ENCODE data around the gene MKI67. TPM values are rescaled to one million over a fixed set of nuclear protein-coding genes. Genes with fewer than 3 reads are reported as not detected.

MKI67 gene
- total and polyA plus RNA-seq, 10 of the 15 experiments (the other 5 are each of a cell fraction or from before 2014, with no cell fraction given): 22.3 to 183 (median 82.9) TPM

DNA sequence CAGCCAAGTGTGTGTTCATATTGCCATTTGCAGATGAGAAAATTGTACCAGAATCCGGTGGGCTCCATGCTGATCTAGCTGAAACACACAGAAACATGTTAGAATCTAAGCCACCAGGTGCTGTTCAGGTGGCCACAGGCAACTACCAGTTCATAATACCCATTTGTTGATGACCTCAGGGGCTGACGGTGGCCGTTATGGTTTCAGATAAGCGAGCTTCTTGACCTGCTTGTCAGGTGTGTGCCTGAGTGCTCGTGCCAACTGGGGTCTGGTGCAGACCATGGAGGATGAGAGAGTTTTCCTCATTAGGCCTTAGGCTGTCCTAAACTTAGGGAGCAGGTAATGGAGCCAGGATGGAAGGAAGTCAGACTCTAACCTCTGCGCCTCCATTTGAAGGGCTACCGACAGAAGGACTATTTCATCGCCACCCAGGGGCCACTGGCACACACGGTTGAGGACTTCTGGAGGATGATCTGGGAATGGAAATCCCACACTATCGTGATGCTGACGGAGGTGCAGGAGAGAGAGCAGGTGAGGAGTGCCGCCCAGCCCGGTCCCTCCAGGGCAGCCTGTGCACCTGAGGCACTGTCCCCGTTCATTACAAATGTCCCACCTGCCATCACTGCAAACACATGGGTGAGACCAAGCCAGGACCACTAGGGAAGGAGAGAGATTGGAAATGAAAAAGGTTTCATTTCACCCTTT is 53.1 kb downstream of the MKI67 start:
- TF ChIP-seq RELA (IDR thresholded peaks at IDR 0.05; ENCODE audit: borderline replicate concordance, partially characterized antibody) (no peak), ZBTB40 (IDR thresholded peaks at IDR 0.05; ENCODE audit: borderline replicate concordance) (no peak), ASH2L (IDR thresholded peaks at IDR 0.05; ENCODE audit: borderline replicate concordance, low read depth) (no peak), CUX1 (IDR thresholded peaks at IDR 0.05; ENCODE audit: insufficient replicate concordance, low read depth, low read length) (no peak), YY1 (IDR thresholded peaks at IDR 0.05; ENCODE audit: low read depth, low read length) (no peak), NFYB (IDR thresholded peaks at IDR 0.05; ENCODE audit: insufficient read depth, low read depth, low read length) (no peak)
- H3K4me1 ChIP-seq (ENCODE audit: control insufficient read depth, insufficient read depth, low read length): no peaks in the 10 kb centered on the region
- BruUV-seq (replicated peaks): no TSS peak
- peaks cover 0 to 6% of the 10 kb centered on the region in 2 experiments; a peak in 3 of 4 replicates for H3K36me3 ChIP-seq (ENCODE audit: control insufficient read depth in 2 of 2, insufficient read depth in 2 of 2, low read length in 1 of 2)
- WGBS (ENCODE audit: insufficient coverage, insufficient replicate concordance, low lambda C conversion rate, missing lambda C conversion rate): 90% methylated on average over 14 of the region's 14 CpGs
- FAIRE-seq (no peak), ATAC-seq (no peak), DNase-seq (ENCODE audit: low read depth, low spot score) (no peak)
- RAD21 ChIA-PET (ENCODE audit: unreplicated experiment): no interaction called here
- SMC1A ChIA-PET (ENCODE audit: uncharacterized antibody, unreplicated experiment): interaction anchor here (0.8 to 5.5 kb wide), 4 partner anchors 23 to 57 kb away, joined by 3 to 128 read pairs (median 7); no protein-coding TSS in a partner anchor
- no peak overlapping the region for H3K27ac ChIP-seq (ENCODE audit: control insufficient read depth, insufficient read depth)
- no peaks in the 10 kb centered on the region for H3K27me3 ChIP-seq (replicated peaks in 1 of 2; ENCODE audit: control insufficient read depth in 2 of 2, insufficient read depth in 2 of 2, low read length in 1 of 2)
- H3K4me2 ChIP-seq (ENCODE audit: control insufficient read depth, insufficient read depth): no peak overlapping the region
- H4K20me1 ChIP-seq (ENCODE audit: control insufficient read depth, insufficient read depth): no peaks in the 10 kb centered on the region
- no peak overlapping the region for H3K4me3 ChIP-seq
- intact Hi-C loops (cut with micrococcal nuclease; ENCODE audit: unreplicated experiment) (no loop called here), in situ Hi-C loops (cut with MboI) (loop anchor here (5.0 kb wide), 1 partner anchor 41 kb away; no protein-coding TSS in a partner anchor)
- H3K79me2 ChIP-seq (ENCODE audit: control insufficient read depth, insufficient read depth, low read length): no peaks in the 10 kb centered on the region
- POLR2A ChIA-PET: no interaction called here
- no peak overlapping the region for H3K9ac ChIP-seq (ENCODE audit: control insufficient read depth, insufficient read depth, low read length)
- H3K9me3 ChIP-seq (replicated peaks; ENCODE audit: control insufficient read depth, insufficient read depth, low read length): no peaks in the 10 kb centered on the region
- H2AFZ ChIP-seq (ENCODE audit: control insufficient read depth, low read depth, low read length): no peak overlapping the region
- CTCF ChIA-PET: interaction anchor here (1.1 to 9.4 kb wide), 3 partner anchors 11 to 79 kb away, joined by 3 to 277 read pairs (median 5); no protein-coding TSS in a partner anchor
